ENCODE measurements around the gene GRIK3. TPM values are rescaled to one million over a fixed set of nuclear protein-coding genes. Genes with fewer than 3 reads are reported as not detected.

Gene GRIK3
- total and polyA plus RNA-seq, 4 donors: 0.03 to 0.08 (median 0.05) TPM; not detected in 1

DNA sequence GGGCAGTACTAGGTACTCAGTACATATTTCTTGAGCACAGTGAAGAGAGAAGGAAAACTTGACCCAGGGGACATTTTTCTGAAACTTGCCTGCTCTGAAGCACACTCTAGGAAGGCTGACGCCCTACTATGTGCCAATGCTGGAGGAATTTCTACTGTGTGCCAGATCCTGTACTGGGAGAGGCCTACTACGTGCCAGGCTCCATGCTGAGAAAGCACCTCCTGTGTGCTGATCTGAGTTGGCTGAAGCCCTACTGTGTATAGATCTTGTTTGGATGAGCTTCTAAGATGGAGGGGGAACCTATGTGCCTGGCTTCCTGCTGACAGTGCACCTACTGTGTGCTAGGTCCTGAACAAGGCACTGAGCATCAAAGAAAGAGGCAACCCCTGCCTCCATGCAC, 86.2 kb downstream of the GRIK3 start:
- Histone ChIP-seq H3K9me3 (ENCODE audit: control insufficient read depth in 4 of 4, low read length in 3 of 4) (no peaks in the 10 kb centered on the region), H3K27me3 (ENCODE audit: control insufficient read depth in 4 of 4, insufficient read depth in 4 of 4, low read length in 3 of 4) (peaks cover 0 to 2% (median 0%) of the 10 kb centered on the region in 4 donors), H3K4me1 (ENCODE audit: control insufficient read depth in 4 of 4, insufficient read depth in 4 of 4, low read length in 3 of 4) (no peaks in the 10 kb centered on the region), H3K27ac (ENCODE audit: low read depth in 1 of 2, low read length in 2 of 2) (no peak overlapping the region), H3K9ac (ENCODE audit: low read depth in 1 of 2, low read length in 2 of 2) (no peak overlapping the region), H3K36me3 (ENCODE audit: control insufficient read depth in 4 of 4, insufficient read depth in 3 of 4, low read depth in 1 of 4, low read length in 3 of 4) (no peaks in the 10 kb centered on the region), H3K4me3 (ENCODE audit: low read depth in 1 of 3, low read length in 3 of 3) (no peak overlapping the region)
- no peak for DNase-seq (ENCODE audit: low spot score)
- no peak for TF ChIP-seq JUND (IDR thresholded peaks at IDR 0.05)
- TF ChIP-seq GABPA (IDR thresholded peaks at IDR 0.05 in 1 of 2, conservative IDR thresholded peaks at IDR 0.05 in 1 of 2): no peak
- no peak for TF ChIP-seq HNF4A (conservative IDR thresholded peaks at IDR 0.05)
- TF ChIP-seq, protein P1, sequence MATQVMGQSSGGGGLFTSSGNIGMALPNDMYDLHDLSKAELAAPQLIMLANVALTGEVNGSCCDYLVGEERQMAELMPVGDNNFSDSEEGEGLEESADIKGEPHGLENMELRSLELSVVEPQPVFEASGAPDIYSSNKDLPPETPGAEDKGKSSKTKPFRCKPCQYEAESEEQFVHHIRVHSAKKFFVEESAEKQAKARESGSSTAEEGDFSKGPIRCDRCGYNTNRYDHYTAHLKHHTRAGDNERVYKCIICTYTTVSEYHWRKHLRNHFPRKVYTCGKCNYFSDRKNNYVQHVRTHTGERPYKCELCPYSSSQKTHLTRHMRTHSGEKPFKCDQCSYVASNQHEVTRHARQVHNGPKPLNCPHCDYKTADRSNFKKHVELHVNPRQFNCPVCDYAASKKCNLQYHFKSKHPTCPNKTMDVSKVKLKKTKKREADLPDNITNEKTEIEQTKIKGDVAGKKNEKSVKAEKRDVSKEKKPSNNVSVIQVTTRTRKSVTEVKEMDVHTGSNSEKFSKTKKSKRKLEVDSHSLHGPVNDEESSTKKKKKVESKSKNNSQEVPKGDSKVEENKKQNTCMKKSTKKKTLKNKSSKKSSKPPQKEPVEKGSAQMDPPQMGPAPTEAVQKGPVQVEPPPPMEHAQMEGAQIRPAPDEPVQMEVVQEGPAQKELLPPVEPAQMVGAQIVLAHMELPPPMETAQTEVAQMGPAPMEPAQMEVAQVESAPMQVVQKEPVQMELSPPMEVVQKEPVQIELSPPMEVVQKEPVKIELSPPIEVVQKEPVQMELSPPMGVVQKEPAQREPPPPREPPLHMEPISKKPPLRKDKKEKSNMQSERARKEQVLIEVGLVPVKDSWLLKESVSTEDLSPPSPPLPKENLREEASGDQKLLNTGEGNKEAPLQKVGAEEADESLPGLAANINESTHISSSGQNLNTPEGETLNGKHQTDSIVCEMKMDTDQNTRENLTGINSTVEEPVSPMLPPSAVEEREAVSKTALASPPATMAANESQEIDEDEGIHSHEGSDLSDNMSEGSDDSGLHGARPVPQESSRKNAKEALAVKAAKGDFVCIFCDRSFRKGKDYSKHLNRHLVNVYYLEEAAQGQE (IDR thresholded peaks at IDR 0.05): no peak
- no peak for TF ChIP-seq FOXA2 (IDR thresholded peaks at IDR 0.05)
- no peak for TF ChIP-seq SP1 (IDR thresholded peaks at IDR 0.05)
- TF ChIP-seq, protein P2, sequence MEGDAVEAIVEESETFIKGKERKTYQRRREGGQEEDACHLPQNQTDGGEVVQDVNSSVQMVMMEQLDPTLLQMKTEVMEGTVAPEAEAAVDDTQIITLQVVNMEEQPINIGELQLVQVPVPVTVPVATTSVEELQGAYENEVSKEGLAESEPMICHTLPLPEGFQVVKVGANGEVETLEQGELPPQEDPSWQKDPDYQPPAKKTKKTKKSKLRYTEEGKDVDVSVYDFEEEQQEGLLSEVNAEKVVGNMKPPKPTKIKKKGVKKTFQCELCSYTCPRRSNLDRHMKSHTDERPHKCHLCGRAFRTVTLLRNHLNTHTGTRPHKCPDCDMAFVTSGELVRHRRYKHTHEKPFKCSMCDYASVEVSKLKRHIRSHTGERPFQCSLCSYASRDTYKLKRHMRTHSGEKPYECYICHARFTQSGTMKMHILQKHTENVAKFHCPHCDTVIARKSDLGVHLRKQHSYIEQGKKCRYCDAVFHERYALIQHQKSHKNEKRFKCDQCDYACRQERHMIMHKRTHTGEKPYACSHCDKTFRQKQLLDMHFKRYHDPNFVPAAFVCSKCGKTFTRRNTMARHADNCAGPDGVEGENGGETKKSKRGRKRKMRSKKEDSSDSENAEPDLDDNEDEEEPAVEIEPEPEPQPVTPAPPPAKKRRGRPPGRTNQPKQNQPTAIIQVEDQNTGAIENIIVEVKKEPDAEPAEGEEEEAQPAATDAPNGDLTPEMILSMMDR (IDR thresholded peaks at IDR 0.05; ENCODE audit: low read depth, low read length, missing input control): no peak
- TF ChIP-seq TAF1 (conservative IDR thresholded peaks at IDR 0.05): no peak
- WGBS: 39% methylated on average over 2 of the region's 2 CpGs

- 16% methylated on average over 2 of the region's 2 CpGs for WGBS
- Histone ChIP-seq H3K27ac (ENCODE audit: low read depth in 1 of 2, low read length in 2 of 2) (no peak overlapping the region), H3K36me3 (ENCODE audit: control insufficient read depth in 4 of 4, insufficient read depth in 3 of 4, low read depth in 1 of 4, low read length in 3 of 4) (no peaks in the 10 kb centered on the region), H3K9me3 (ENCODE audit: control insufficient read depth in 4 of 4, low read length in 3 of 4) (no peaks in the 10 kb centered on the region), H3K4me1 (ENCODE audit: control insufficient read depth in 4 of 4, insufficient read depth in 4 of 4, low read length in 3 of 4) (no peaks in the 10 kb centered on the region), H3K4me3 (ENCODE audit: low read depth in 1 of 3, low read length in 3 of 3) (no peak overlapping the region), H3K9ac (ENCODE audit: low read depth in 1 of 2, low read length in 2 of 2) (no peak overlapping the region), H3K27me3 (ENCODE audit: control insufficient read depth in 4 of 4, insufficient read depth in 4 of 4, low read length in 3 of 4) (no peaks in the 10 kb centered on the region)
- no peak for DNase-seq (ENCODE audit: low spot score)
- TF ChIP-seq, protein P2 (IDR thresholded peaks at IDR 0.05; ENCODE audit: low read depth, low read length, missing input control): no peak
- TF ChIP-seq HNF4A (conservative IDR thresholded peaks at IDR 0.05): no peak
Observed at GRCh38 chr1:36947384-36947783, 86.9 kb downstream of the GRIK3 start.

GRCh38 chr1:36944883-36945282, 89.4 kb downstream of the GRIK3 start:
- peaks cover 0 to 3% (median 0%) of the 10 kb centered on the region in 4 donors for H3K27me3 ChIP-seq (ENCODE audit: control insufficient read depth in 4 of 4, insufficient read depth in 4 of 4, low read length in 3 of 4)
- no peak overlapping the region for H3K4me3 ChIP-seq (ENCODE audit: low read depth in 1 of 3, low read length in 3 of 3)
- no peak overlapping the region for H3K27ac ChIP-seq (ENCODE audit: low read depth in 1 of 2, low read length in 2 of 2)
- H3K36me3 ChIP-seq (ENCODE audit: control insufficient read depth in 4 of 4, insufficient read depth in 3 of 4, low read depth in 1 of 4, low read length in 3 of 4): no peaks in the 10 kb centered on the region
- WGBS: 78% methylated on average over 7 of the region's 7 CpGs
- H3K9ac ChIP-seq (ENCODE audit: low read depth in 1 of 2, low read length in 2 of 2): no peak overlapping the region
- DNase-seq (ENCODE audit: low spot score): no peak
- no peaks in the 10 kb centered on the region for H3K4me1 ChIP-seq (ENCODE audit: control insufficient read depth in 4 of 4, insufficient read depth in 4 of 4, low read length in 3 of 4)
- no peaks in the 10 kb centered on the region for H3K9me3 ChIP-seq (ENCODE audit: control insufficient read depth in 4 of 4, low read length in 3 of 4)
- TF ChIP-seq, protein P1 (IDR thresholded peaks at IDR 0.05): no peak
- TF ChIP-seq HNF4G (IDR thresholded peaks at IDR 0.05) (no peak), SP1 (IDR thresholded peaks at IDR 0.05) (no peak), RXRA (IDR thresholded peaks at IDR 0.05) (no peak), HNF4A (conservative IDR thresholded peaks at IDR 0.05) (no peak), YY1 (IDR thresholded peaks at IDR 0.05) (no peak), JUND (IDR thresholded peaks at IDR 0.05) (no peak)
- TF ChIP-seq, protein P3, sequence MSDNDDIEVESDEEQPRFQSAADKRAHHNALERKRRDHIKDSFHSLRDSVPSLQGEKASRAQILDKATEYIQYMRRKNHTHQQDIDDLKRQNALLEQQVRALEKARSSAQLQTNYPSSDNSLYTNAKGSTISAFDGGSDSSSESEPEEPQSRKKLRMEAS (IDR thresholded peaks at IDR 0.05): no peak
- TF ChIP-seq, protein P4, sequence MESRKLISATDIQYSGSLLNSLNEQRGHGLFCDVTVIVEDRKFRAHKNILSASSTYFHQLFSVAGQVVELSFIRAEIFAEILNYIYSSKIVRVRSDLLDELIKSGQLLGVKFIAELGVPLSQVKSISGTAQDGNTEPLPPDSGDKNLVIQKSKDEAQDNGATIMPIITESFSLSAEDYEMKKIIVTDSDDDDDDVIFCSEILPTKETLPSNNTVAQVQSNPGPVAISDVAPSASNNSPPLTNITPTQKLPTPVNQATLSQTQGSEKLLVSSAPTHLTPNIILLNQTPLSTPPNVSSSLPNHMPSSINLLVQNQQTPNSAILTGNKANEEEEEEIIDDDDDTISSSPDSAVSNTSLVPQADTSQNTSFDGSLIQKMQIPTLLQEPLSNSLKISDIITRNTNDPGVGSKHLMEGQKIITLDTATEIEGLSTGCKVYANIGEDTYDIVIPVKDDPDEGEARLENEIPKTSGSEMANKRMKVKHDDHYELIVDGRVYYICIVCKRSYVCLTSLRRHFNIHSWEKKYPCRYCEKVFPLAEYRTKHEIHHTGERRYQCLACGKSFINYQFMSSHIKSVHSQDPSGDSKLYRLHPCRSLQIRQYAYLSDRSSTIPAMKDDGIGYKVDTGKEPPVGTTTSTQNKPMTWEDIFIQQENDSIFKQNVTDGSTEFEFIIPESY (IDR thresholded peaks at IDR 0.05): no peak

All from liver (tissue), 9 donors.